H1 (cell line): ENCODE measurements around the gene CCDC148.

ENCODE experiments used
- CEBPB ChIP-seq: IDR thresholded peaks from 2 replicates; pipeline ENCODE4 v1.6.1; 2012; ENCODE audit warnings: low read depth, low read length
- CTCF ChIP-seq, 3 experiments: IDR thresholded peaks; 1 replicate in 2 of 3; 2 replicates in 1 of 3; pipeline versions ENCODE4 v1.5.1 to v1.6.1; 2011; ENCODE audit warnings: low read length in 3 of 3, mild to moderate bottlenecking in 3 of 3, inconsistent platforms in 2 of 3, low read depth in 1 of 3, moderate library complexity in 1 of 3; ENCODE audit not compliant: insufficient read depth in 1 of 3; ENCODE audit errors: control extremely low read depth in 1 of 3
- EZH2 ChIP-seq: fragments of 200-600 bp; sonication (generic); IDR thresholded peaks from 2 replicates; pipeline ENCODE4 v1.7.1; 2012; ENCODE audit warnings: low read depth, mild to moderate bottlenecking, moderate library complexity, low read length, inconsistent platforms; ENCODE audit not compliant: severe bottlenecking
- GABPA ChIP-seq: IDR thresholded peaks from 2 replicates; pipeline ENCODE4 v1.6.1; 2011; ENCODE audit warnings: mild to moderate bottlenecking, low read length, moderate library complexity, borderline replicate concordance; ENCODE audit not compliant: insufficient read depth
- JUND ChIP-seq: IDR thresholded peaks from 2 replicates; pipeline ENCODE4 v1.6.1; 2011; ENCODE audit warnings: mild to moderate bottlenecking, improper control_type of control experiment, low read length
- KDM1A ChIP-seq: fragments of 200-600, 300-600 bp; sonication (generic); IDR thresholded peaks from 2 replicates; pipeline ENCODE4 v1.7.1; 2016; ENCODE audit warnings: mild to moderate bottlenecking, low read length, borderline replicate concordance
- KDM4A ChIP-seq: IDR thresholded peaks from one replicate; pipeline ENCODE4 v1.7.1; 2012; ENCODE audit warnings: low read depth, mild to moderate bottlenecking, moderate library complexity, low read length, inconsistent platforms; ENCODE audit not compliant: severe bottlenecking
- PHF8 ChIP-seq: fragments of 200-600 bp; sonication (generic); conservative IDR thresholded peaks from 2 replicates; pipeline ENCODE4 v1.7.1; 2012; ENCODE audit warnings: low read depth, mild to moderate bottlenecking, inconsistent platforms, low read length, moderate library complexity
- POLR2A ChIP-seq, 2 experiments: IDR thresholded peaks; 1 replicate in 1 of 2; 2 replicates in 1 of 2; pipeline ENCODE4 v1.6.1; 2011; ENCODE audit warnings: low read depth in 2 of 2, low read length in 2 of 2, mild to moderate bottlenecking in 2 of 2; ENCODE audit errors: control extremely low read depth in 1 of 2
- POLR2AphosphoS5 ChIP-seq: IDR thresholded peaks from 2 replicates; pipeline ENCODE4 v1.6.1; 2011; ENCODE audit warnings: low read depth, low read length
- SIN3A ChIP-seq, 2 experiments: IDR thresholded peaks in 1 of 2; conservative IDR thresholded peaks in 1 of 2; 2 replicates each; pipeline ENCODE4 v1.6.1; 2011 to 2012; ENCODE audit warnings: low read length in 2 of 2, improper control_type of control experiment in 1 of 2, low read depth in 1 of 2, mild to moderate bottlenecking in 1 of 2
- USF2 ChIP-seq: IDR thresholded peaks from 2 replicates; pipeline ENCODE4 v1.6.1; 2011; ENCODE audit warnings: low read length, improper control_type of control experiment
- YY1 ChIP-seq: IDR thresholded peaks from 2 replicates; pipeline ENCODE4 v1.6.1; 2011; ENCODE audit warnings: low read depth, mild to moderate bottlenecking, low read length

- TF ChIP-seq GABPA: no peak
- TF ChIP-seq PHF8: no peak
- TF ChIP-seq CTCF (IDR thresholded peaks at IDR 0.05; ENCODE audit: control extremely low read depth in 1 of 3, insufficient read depth in 1 of 3, low read depth in 1 of 3, low read length in 3 of 3): no peak
- TF ChIP-seq POLR2AphosphoS5: no peak
- TF ChIP-seq EZH2: no peak
- TF ChIP-seq CEBPB: no peak
- TF ChIP-seq KDM4A: no peak
- no peak for TF ChIP-seq SIN3A (conservative IDR thresholded peaks at IDR 0.05 in 1 of 2, IDR thresholded peaks at IDR 0.05 in 1 of 2; ENCODE audit: low read depth in 1 of 2, low read length in 2 of 2)
- TF ChIP-seq YY1: no peak
- no peak for TF ChIP-seq USF2
- no peak for TF ChIP-seq JUND
- TF ChIP-seq POLR2A (IDR thresholded peaks at IDR 0.05; ENCODE audit: control extremely low read depth in 1 of 2, low read depth in 2 of 2, low read length in 2 of 2): no peak
- no peak for TF ChIP-seq KDM1A
Measured at GRCh38 chr2:158255257-158255656, 201.3 kb downstream of the CCDC148 start.
